ENCODE data around the gene HLA-F.

HLA-F gene

DNA sequence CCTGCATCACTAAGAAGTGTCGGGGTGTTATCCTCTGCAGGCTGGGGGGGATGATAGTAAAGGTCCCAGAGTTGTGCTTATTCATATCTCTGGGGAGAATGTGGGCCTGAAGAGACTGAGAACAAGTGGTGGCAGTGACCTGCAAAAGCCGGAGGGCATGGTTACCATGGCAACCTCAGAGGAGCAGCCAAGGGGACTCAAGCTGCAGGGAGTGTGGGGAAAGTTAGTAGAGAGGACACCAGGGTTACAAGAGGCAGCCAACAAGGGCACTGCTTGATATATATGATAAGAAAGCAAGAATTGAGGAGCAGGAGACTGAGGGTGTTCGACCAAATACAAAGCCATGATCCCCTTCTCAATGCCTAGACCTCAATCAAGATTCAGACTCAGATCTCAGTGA is 46.1 kb downstream of the HLA-F start:
- no peak overlapping the region for H3K27ac ChIP-seq (ENCODE audit: insufficient read depth in 1 of 2, low read depth in 1 of 2, low read length in 2 of 2, poor library complexity in 1 of 2, severe bottlenecking in 2 of 2)
- no peaks in the 10 kb centered on the region for H3K9me3 ChIP-seq (ENCODE audit: control extremely low read depth in 1 of 5, control insufficient read depth in 4 of 5, insufficient read depth in 2 of 5, low read depth in 1 of 5, low read length in 4 of 5)
- WGBS (ENCODE audit: insufficient coverage): 68% methylated on average over 2 of the region's 3 CpGs
- ChIA-PET POLR2A (interaction anchor here (0.5 kb wide), 1 partner anchor 86 kb away, joined by 6 read pairs; no protein-coding TSS in a partner anchor), CTCF (no interaction called here)
- no peaks in the 10 kb centered on the region for H3K36me3 ChIP-seq (ENCODE audit: control insufficient read depth in 4 of 4, insufficient read depth in 4 of 4, low read length in 3 of 4)
- H3K4me3 ChIP-seq (ENCODE audit: control insufficient read depth in 1 of 7, extremely low read depth in 1 of 7, insufficient read depth in 4 of 7, low read depth in 2 of 7, low read length in 6 of 7): no peak overlapping the region
- DNase-seq: no peak
- H3K4me1 ChIP-seq (ENCODE audit: control extremely low read depth in 1 of 4, control insufficient read depth in 4 of 4, insufficient read depth in 4 of 4, low read length in 3 of 4): no peaks in the 10 kb centered on the region
- H3K27me3 ChIP-seq (replicated peaks in 2 of 5; ENCODE audit: control insufficient read depth in 4 of 5, insufficient read depth in 5 of 5, low read length in 4 of 5): peaks cover 0 to 13% (median 0%) of the 10 kb centered on the region in 5 experiments

DNA sequence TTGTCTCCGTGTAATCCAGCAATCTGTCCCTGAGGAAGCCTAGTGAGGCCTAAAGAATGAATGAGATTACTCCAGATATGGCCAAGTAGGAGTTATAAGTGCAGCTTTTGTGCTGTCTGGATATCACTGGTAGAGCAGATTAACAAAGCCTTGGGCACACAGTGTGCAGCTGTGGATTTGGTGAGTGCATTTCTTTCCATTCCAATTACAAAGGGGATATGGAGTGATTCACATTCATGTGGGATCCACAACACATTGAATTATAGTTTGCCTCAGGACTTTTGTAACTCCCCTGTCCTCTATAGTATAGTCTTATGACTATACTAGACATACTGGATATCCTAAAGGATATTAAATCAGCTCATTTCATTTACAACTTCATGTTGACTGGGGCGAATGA is 47.1 kb downstream of the HLA-F start:
- CTCF ChIA-PET: interaction anchor here (1.4 kb wide), 1 partner anchor 17 kb away, joined by 5 read pairs; no protein-coding TSS in a partner anchor
- 100% methylated on average over 2 of the region's 2 CpGs for WGBS (ENCODE audit: insufficient coverage)
- peaks cover 0 to 10% (median 0%) of the 10 kb centered on the region in 5 experiments for H3K27me3 ChIP-seq (replicated peaks in 2 of 5; ENCODE audit: control insufficient read depth in 4 of 5, insufficient read depth in 5 of 5, low read length in 4 of 5)

DNA sequence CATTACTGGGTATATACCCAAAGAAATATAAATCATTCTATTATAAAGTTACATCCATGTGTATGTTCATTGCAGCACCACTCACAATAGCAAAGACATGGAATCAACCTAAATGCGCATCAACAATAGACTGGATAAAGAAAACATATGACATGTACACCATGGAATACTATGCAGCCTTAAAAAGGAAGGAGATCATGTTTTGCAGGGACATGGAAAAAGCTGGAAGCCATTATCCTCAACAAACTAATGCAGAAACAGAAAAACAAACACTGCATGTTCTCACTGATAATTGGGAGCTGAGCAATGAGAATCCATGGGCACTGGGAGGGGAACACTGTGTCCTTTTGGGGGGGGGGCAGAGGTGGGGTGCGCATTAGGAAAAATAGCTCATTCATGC is 53.5 kb downstream of the HLA-F start:
- H3K36me3 ChIP-seq (ENCODE audit: control insufficient read depth in 4 of 4, insufficient read depth in 4 of 4, low read length in 3 of 4): no peaks in the 10 kb centered on the region
- H3K4me1 ChIP-seq (ENCODE audit: control extremely low read depth in 1 of 4, control insufficient read depth in 4 of 4, insufficient read depth in 4 of 4, low read length in 3 of 4): peaks cover 0 to 4% (median 1%) of the 10 kb centered on the region in 4 experiments
- no peak overlapping the region for H3K4me3 ChIP-seq (ENCODE audit: control insufficient read depth in 1 of 7, extremely low read depth in 1 of 7, insufficient read depth in 4 of 7, low read depth in 2 of 7, low read length in 6 of 7)
- no CpG with 5 or more reads among the region's 2 CpGs for WGBS (ENCODE audit: insufficient coverage)
- ChIA-PET CTCF (interaction anchor here (1.0 to 1.3 kb wide), 2 partner anchors 46 to 54 kb away, joined by 3 read pairs; no protein-coding TSS in a partner anchor), POLR2A (no interaction called here)
- H3K9me3 ChIP-seq (ENCODE audit: control extremely low read depth in 1 of 5, control insufficient read depth in 4 of 5, insufficient read depth in 2 of 5, low read depth in 1 of 5, low read length in 4 of 5): peaks cover 0 to 2% (median 0%) of the 10 kb centered on the region in 5 experiments
- DNase-seq: no peak
- H3K27me3 ChIP-seq (replicated peaks in 2 of 5; ENCODE audit: control insufficient read depth in 4 of 5, insufficient read depth in 5 of 5, low read length in 4 of 5): peaks cover 0 to 7% (median 0%) of the 10 kb centered on the region in 5 experiments
- H3K27ac ChIP-seq (ENCODE audit: insufficient read depth in 1 of 2, low read depth in 1 of 2, low read length in 2 of 2, poor library complexity in 1 of 2, severe bottlenecking in 2 of 2): no peak overlapping the region

More for the DNA sequence above, 47.1 kb downstream of the HLA-F start:
- Histone ChIP-seq H3K27ac (ENCODE audit: insufficient read depth in 1 of 2, low read depth in 1 of 2, low read length in 2 of 2, poor library complexity in 1 of 2, severe bottlenecking in 2 of 2) (no peak overlapping the region), H3K4me1 (ENCODE audit: control extremely low read depth in 1 of 4, control insufficient read depth in 4 of 4, insufficient read depth in 4 of 4, low read length in 3 of 4) (no peaks in the 10 kb centered on the region), H3K4me3 (ENCODE audit: control insufficient read depth in 1 of 7, extremely low read depth in 1 of 7, insufficient read depth in 4 of 7, low read depth in 2 of 7, low read length in 6 of 7) (no peak overlapping the region), H3K36me3 (ENCODE audit: control insufficient read depth in 4 of 4, insufficient read depth in 4 of 4, low read length in 3 of 4) (no peaks in the 10 kb centered on the region), H3K9me3 (ENCODE audit: control extremely low read depth in 1 of 5, control insufficient read depth in 4 of 5, insufficient read depth in 2 of 5, low read depth in 1 of 5, low read length in 4 of 5) (peaks cover 0 to 1% (median 0%) of the 10 kb centered on the region in 5 experiments)
- DNase-seq: no peak
- POLR2A ChIA-PET: interaction anchor here (0.6 kb wide), 1 partner anchor 34 kb away, joined by 3 read pairs; no protein-coding TSS in a partner anchor
